Vagina (tissue), 2 donors: ENCODE data around the gene COA1.

Experiments
- CTCF ChIP-seq, 3 experiments: fragments of 450-650 bp in 2 of 3; fragments of 200-600 bp in 1 of 3; sonication (generic) in 1 of 3; IDR thresholded peaks; one replicate each; pipeline ENCODE4 v1.5.1; 2017 to 2019; ENCODE audit warnings: antibody characterized with exemption in 3 of 3, mild to moderate bottlenecking in 2 of 3, moderate library complexity in 2 of 3
- POLR2A ChIP-seq, 2 donors: fragments of 450-650 bp; IDR thresholded peaks; one replicate each; pipeline ENCODE4 v1.6.1; 2017; ENCODE audit warnings: antibody characterized with exemption in 2 of 2, mild to moderate bottlenecking in 2 of 2, moderate library complexity in 2 of 2

GRCh38 chr7:43723007-43723341 lies 6.3 kb downstream of the COA1 start:
- TF ChIP-seq CTCF (IDR thresholded peaks at IDR 0.05) (no peak), POLR2A (IDR thresholded peaks at IDR 0.05) (no peak)
